Activated CD8-positive, alpha-beta memory T cell treated with anti-CD3 and anti-CD28 coated beads for 4 hours (primary cell): ENCODE measurements around the gene OGFRL1.

Experiments
- DNase-seq, 2 donors: peaks; one replicate each; pipeline ENCODE4 v3.0.0-alpha.2; 2020; ENCODE audit warnings: low read depth in 2 of 2

Gene OGFRL1

GRCh38 chr6:71284785-71285184, 3.8 kb upstream of the OGFRL1 start:
- DNase-seq, result no peak

GRCh38 chr6:71287038-71287437, 1.6 kb upstream of the OGFRL1 start:
- no peak for DNase-seq

- DNase-seq, result no peak
Observed at GRCh38 chr6:71287926-71288227, 734 bp upstream of the OGFRL1 start.

- DNase-seq, result no peak
Observed at GRCh38 chr6:71289039-71289801, 609 bp downstream of the OGFRL1 start.

GRCh38 chr6:71289802-71290175, 1.2 kb downstream of the OGFRL1 start:
- DNase-seq, result no peak

GRCh38 chr6:71290611-71291010, 2.0 kb downstream of the OGFRL1 start:
- DNase-seq, result no peak

GRCh38 chr6:71292001-71292400, 3.4 kb downstream of the OGFRL1 start:
- DNase-seq, result no peak

- no peak for DNase-seq
Observed at GRCh38 chr6:71294121-71294523, 5.5 kb downstream of the OGFRL1 start.

GRCh38 chr6:71298459-71298858, 9.8 kb downstream of the OGFRL1 start:
- no peak for DNase-seq

- DNase-seq, result no peak
Observed at GRCh38 chr6:71299541-71300470, 11.2 kb downstream of the OGFRL1 start.

GRCh38 chr6:71300561-71301168, 12.1 kb downstream of the OGFRL1 start:
- DNase-seq, result no peak

GRCh38 chr6:71301546-71301945, 12.9 kb downstream of the OGFRL1 start:
- no peak for DNase-seq

- DNase-seq, result no peak
Observed at GRCh38 chr6:71309656-71310055, 21.0 kb downstream of the OGFRL1 start.

- no peak for DNase-seq
Observed at GRCh38 chr6:71310261-71310660, 21.6 kb downstream of the OGFRL1 start.

- no peak for DNase-seq
Observed at GRCh38 chr6:71312089-71312488, 23.5 kb downstream of the OGFRL1 start.

GRCh38 chr6:71317441-71317840, 28.8 kb downstream of the OGFRL1 start:
- no peak for DNase-seq

GRCh38 chr6:71320041-71320440, 31.4 kb downstream of the OGFRL1 start:
- no peak for DNase-seq

- DNase-seq, result no peak
Observed at GRCh38 chr6:71321314-71321713, 32.7 kb downstream of the OGFRL1 start.

- no peak for DNase-seq
Observed at GRCh38 chr6:71324194-71324785, 35.7 kb downstream of the OGFRL1 start.

GRCh38 chr6:71326611-71327010, 38.0 kb downstream of the OGFRL1 start:
- no peak for DNase-seq

GRCh38 chr6:71330501-71330900, 41.9 kb downstream of the OGFRL1 start:
- no peak for DNase-seq

GRCh38 chr6:71332012-71332411, 43.4 kb downstream of the OGFRL1 start:
- no peak for DNase-seq
